ENCODE results near the gene TMPRSS9.
A peak's percentile ranks its signal among the peaks of the same experiment; 100 is the strongest.

TMPRSS9 gene

DNA sequence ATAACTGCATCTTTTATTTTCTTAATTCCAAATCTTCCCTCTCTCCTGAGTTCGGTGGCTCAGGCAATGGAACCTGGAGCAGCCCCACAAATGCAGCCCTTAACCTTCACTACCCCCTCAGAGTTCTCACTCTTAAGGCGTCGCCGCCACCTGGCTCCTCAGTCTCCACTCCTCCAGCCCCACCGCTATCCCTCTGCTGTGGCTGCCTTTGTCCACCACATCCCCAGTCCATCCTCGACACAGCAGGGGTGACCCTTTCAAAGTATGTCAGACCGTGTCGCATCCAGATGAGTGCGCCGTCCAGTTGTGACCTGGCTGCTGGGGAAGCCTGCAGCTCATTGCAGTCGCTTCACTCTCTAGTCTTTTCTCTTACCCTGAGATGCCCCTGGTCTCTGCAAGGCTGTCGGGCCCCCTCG is 30.6 kb upstream of the TMPRSS9 start:
- no peak for DNase-seq (ENCODE audit: low spot score)

DNA sequence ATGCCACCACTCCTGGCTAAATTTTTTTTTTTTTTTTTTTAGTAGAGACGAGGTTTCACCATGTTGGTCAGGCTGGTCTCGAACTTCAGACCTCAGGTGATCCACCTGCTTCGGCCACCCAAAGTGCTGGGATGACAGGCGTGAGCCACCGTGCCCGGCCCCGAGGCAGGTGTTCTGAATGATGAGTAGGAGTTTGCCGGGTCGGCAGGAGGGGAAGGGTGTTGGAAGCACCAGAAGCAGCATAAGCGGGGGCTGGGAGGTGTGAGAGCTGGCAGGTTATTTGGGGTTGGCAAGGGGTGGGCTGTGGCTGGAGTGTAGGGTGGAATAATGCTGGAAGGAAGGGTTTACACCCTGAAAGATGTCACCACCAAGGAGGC is 29.8 kb upstream of the TMPRSS9 start:
- DNase-seq (ENCODE audit: low spot score), result no peak

DNA sequence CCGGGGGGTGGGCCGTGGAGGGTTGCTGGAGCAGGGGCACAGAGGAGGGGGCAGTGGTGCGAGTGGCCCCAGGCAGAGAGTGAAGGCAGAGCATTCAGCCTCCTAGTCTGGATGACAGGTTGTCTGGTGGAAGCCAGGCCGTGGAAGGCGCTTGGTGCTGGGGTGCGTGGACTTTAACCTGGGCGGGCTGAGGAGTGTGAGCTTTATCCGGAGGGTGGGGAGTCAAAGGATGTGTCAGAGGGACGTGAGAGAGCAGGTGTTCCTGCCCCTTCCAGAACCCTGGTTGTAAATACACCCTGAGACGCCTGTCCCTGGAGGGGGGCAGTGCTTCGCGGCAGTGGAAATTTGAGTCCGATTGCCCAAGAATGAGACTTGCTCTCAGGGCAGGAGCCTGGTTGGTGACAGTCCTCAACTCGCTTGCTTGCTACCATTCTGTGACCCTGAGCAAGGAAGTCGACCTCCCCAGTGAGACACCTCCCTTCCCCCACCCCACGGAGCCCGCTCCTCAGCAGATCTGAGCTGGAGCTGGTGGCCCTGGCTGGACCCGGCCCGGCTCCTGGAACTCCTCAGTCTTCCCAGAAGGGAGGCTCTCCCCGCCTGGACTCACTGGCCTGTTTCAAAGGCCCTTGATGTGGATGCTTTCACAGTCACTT is 29.3 kb upstream of the TMPRSS9 start:
- no peak for DNase-seq (ENCODE audit: low spot score)

DNA sequence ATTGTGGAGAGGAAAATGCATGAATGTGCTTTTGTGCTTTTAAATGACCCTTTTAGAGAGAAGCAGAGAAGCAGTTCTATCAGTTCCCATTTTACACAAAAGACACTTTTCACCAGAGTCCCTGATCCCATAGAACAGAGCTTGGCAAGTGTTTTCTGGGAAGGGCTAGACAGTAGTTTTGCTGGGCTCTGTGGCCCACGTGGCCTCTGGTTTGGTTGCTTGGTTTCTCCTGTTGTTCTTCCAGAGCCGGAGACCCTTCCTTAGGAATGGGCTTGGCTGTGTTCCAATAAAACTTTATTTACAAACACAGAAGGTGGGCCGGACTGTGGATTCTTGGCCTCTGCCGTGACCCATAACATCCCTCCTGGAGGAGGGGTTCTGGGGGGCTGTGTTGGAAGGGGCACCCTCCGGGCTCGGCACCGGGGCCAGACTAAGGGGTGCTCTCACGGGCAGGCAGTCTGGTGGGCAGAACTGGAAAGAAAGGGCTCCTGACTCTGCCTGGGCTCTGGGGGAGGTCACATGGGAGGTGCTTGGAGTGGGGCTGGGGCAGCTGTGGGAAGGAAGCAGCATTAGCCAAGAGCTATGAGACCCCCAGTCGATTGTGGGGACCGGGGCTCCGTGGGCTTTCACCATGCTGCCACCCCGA is 28.3 kb upstream of the TMPRSS9 start:
- DNase-seq (ENCODE audit: low spot score), result peak; percentile 67

DNA sequence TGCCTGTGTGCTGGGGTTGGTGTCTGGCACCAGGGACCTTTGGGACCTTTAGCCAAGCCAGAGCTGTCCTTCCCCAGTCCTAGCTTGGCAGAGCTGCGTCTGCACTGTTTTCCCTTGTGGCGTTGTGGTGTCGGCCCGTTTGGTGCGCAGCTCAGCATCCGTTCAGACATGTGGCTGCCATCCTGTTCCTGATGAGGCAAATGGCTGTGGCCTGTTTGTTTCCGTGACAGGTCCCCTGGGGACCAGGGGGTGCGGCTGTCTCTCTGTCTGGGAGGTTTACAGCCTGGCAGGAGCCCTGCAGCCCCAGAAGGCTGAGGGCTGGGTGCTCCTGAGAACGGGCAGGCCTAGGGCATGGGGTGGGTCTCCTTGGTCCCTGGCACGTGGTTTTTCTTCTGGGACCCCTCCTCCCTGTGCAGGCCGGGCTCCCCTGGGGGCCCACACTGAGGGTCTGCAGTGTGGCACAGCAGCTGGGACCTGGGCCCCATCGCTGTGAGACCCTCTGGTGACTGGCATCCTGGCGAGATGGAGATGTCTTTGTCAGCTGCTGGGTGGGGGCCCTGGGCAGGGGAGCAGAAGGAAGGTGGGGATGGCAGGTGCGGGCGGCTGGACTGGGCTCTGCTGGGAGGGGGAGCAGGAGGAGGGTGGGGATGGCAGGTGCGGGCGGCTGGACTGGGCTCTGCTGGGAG is 27.6 kb upstream of the TMPRSS9 start:
- no peak for DNase-seq (ENCODE audit: low spot score)

DNA sequence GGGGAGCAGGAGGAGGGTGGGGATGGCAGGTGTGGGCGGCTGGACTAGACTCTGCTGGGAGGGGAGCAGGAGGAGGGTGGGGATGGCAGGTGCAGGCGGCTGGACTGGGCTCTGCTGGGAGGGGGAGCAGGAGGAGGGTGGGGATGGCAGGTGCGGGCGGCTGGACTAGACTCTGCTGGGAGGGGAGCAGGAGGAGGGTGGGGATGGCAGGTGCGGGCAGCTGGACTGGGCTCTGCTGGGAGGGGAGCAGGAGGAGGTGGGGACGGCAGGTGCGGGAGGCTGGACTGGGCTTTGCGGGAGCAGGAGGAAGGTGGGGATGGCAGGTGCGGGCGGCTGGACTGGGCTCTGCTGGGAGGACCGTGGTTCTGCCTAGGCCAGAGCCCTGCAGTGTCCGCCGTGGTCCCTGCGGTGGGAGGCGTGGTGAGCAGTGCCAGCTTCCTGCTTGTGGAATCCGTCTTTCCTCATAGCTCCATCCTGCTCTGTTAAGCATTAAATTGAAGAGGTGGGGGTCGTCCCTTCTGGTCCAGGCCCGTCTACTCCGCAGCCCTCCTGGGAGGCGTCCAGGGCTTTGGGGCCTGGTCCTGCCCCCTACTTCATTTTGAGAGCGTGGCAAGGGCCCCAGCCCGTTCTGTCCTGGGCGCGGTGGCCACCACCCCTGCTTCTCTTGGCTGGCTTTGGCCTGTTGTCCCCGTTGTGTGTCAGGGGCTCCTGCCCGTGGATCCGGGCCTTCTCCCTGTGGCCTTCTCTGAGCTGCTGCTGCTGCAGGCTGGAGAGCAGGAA is 26.8 kb upstream of the TMPRSS9 start:
- no peak for DNase-seq (ENCODE audit: low spot score)

DNA sequence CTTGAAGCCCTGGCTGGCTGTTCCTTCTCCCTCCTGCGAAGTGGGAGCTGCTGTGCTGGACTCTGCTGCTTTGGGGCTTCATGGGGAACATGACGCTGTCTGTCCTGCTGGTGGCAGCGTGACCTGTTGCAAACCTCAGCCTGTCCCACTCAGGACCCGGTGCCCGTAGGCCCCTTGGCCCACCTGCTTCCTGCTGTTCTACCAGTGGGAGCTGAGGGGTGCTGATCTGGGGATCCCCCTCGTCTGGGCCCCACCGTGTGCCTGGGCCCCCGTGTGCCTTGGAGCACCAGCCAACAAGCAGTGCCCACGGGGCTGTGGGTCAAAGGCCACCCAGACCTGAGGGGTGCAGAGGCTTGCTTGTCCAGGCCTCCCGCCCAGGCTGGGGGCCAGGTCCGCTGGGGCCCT is 26.3 kb upstream of the TMPRSS9 start:
- no peak for DNase-seq (ENCODE audit: low spot score)

DNA sequence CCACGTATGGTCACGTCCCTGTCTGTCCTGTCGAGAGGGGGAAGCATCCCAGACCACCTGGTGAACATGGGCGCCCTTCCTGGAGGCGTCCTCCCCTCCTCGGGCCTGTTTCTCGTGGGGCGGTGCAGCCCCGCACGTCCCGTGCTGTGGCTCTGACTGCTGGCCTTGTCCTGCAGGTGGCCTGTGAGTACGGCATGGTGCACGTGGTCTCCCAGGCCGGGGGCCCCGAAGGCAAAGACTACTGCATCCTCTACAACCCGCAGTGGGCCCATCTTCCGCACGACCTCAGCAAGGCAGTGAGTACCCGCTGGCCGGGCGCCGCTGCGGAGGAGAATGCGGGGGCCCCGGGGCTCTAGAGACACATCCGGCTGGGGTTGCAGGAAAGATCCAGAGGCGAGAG is 25.6 kb upstream of the TMPRSS9 start:
- DNase-seq (ENCODE audit: low spot score), result no peak

DNA sequence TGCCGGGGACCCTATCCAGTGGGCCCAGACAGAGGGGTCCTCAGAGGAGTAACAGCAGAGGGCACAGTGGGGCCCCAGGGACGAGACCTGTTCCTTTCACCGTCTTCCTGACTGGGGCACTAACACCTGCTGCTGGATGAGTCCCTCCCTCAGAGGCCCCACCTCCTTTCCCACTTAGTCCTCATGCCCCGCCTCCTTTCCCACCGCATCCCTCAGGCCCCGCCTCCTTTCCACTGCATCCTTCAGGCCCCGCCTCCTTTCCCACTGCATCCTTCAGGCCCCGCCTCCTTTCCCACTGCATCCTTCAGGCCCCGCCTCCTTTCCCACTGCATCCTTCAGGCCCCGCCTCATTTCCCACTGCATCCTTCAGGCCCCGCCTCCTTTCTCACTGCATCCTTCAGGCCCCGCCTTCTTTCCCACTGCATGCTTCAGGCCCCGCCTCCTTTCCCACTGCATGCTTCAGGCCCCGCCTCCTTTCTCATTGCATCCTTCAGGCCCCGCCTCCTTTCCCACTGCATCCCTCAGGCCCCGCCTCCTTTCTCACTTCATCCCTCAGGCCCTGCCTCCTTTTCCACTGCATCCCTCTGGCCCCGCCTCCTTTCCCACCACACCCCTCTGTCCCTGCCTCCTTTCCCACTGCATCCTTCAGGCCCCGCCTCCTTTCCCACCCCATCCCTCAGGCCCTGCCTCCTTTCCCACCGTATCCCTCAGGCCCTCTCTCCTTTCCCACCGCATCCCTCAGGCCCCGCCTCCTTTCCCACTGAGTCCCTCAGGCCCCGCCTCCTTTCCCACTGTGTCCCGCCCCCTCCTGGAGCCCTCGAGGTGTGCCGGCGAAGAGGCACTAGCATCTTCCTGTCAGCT is 24.8 kb upstream of the TMPRSS9 start:
- DNase-seq (ENCODE audit: low spot score), result no peak

DNA sequence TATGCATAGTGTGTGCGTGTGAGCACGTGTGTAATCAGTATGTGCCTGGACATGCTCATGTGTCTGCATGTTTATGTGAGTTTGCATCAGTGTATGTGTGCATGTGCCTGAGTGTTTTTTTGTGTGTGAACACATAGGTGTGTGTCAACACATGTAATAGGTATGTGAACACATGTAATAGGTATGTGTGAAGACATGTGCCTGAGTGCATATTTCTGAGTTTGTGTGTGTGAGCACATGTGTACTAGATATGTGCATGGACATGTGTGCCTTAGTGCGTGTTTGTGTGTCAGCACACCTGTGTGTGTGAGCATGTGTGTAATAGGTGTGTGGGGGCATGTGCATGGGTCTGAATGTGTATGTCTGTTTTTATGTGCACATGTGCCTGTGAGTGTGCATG is 24.2 kb upstream of the TMPRSS9 start:
- no peak for DNase-seq (ENCODE audit: low spot score)

DNA sequence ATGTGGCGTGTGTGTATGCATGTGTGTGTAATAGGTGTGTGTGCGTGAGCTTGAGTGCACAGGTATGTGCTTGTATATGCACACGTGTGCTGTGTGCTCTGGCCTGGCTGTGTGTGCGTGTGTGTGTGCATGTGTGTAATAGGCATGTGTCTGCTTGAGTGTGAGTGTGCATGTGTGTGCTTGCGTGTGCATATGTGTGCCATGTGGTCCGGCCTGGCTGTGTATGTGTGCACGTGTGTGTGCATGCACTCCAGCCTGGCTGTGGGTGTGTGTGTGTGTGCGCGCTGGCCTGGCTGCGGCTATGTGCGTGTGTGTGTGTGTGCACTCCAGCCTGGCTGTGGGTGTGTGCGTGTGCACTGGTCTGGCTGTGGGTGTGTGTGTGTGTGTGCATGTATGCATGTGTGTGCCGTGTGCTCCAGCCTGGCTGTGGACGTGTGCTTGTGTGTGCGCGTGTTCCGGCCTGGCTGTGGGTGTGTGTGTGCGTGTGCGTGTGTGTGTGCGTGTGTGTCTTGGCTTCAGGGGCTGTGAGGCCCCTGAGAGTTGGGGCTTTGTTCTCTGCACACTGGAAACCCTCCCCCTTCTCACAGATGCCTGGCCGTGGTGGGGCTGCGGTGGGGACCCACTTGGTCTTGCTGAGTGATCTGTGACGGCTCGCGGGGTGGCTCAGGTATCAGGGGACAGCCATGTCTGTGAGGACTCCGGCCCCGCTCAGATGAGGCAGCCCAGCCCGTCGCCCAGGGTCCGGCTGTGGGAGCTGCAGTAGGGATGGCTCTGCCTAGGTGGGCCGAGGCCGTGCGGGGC is 23.3 kb upstream of the TMPRSS9 start:
- DNase-seq (ENCODE audit: low spot score), result no peak

DNA sequence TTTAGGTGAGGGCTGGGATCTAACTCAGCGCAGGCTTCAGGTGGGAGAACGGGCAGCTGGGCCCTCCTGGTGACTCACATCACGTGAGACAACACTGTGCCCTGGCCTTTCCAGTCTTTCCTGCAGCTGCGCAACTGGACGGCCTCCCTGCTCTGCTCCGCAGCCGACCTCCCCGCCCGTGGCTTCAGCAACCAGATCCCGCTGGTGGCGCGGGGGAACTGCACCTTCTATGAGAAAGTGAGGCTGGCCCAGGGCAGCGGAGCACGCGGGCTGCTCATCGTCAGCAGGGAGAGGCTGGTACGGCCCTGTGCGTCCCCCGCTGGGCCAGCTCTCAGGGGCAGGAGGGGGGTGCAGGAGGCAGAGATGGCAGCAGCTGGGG is 22.7 kb upstream of the TMPRSS9 start:
- peak; percentile 65 for DNase-seq (ENCODE audit: low spot score)

DNA sequence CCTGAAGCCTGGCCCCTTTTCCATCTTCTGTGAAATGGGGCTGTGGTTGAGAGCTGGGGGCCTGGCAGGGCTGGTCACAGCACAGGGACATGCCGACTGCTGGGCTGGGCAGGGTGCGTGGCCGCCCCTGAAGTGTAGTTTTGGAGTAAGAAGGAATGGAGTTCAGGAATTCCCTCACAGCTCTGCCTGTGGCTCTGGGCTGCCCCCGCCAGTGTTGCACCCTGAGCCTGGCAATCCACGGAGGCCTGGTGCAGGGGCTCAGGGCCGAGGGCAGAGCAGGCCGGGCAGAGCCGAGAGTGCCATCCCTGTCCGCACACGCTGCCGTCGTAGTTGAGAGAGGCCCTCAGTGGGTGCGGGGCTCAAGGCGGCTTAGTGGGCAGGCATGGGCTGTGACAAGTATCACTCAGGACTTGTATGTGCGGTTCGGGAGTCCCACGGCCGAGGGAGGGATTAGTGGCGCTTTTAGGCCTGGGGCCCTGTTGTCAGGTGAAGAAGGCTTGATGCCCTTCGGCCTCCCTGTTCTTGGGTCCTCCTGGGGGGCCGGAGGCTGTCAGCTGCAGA is 21.9 kb upstream of the TMPRSS9 start:
- no peak for DNase-seq (ENCODE audit: low spot score)

DNA sequence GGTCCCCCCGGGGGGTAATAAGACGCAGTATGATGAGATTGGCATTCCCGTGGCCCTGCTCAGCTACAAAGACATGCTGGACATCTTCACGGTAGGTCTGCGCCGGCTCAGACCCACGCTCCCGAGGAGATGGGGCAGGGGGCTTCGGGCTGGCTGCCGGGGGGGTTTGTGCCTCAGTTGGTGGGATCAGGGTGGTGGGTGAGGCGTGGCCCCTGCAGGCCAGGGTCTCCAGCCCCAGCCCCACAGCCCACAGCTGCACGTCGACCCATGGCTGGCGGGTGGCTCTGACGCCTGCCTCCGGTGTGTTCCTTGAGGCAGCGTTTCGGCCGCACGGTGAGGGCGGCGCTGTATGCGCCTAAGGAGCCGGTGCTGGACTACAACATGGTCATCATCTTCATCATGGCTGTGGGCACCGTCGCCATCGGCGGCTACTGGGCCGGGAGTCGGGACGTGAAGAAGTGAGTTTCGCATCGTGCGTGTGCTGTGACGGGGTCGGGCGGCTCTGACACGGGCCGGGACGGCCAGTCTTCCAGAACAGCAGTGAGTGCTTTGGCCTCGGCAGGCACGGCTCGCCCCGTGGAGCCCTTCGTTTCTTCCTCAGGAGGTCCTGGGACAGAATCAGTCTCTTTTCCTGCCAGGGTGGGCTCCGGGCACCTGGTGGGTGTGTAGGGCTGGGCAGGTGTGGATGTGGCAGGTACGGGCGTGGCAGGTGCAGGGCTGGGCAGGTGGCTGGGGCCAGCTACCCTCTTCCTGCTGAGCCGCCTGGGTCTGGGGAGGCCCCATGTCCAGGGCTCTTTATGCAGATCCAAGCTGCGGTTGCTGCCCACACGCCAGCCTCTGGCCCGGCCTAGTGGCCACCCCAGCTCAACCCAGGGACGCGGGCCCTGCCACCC is 21.1 kb upstream of the TMPRSS9 start:
- no peak for DNase-seq (ENCODE audit: low spot score)

DNA sequence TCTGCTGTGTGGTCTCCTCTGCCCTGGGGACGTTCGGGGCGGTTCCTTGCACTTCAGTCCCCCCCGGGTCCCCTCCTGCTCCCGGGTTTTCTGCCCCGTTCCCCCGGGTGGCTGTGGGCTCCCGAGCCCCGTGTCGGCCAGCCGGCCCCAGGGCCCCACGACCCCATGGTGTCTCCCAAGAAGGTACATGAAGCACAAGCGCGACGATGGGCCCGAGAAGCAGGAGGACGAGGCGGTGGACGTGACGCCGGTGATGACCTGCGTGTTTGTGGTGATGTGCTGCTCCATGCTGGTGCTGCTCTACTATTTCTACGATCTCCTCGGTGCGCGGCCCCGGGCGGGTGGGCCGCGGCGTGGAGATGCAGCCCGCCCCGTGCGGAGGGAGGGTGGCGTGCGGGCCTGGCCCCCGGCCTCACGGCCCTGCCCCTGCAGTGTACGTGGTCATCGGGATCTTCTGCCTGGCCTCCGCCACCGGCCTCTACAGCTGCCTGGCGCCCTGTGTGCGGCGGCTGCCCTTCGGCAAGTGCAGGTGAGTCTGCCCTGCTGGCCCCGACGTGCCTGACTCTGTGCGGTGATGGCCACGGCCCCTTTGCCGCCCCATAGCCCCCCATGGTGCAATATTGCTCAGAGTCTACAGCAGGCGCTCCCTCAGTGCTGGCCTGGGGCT is 20.3 kb upstream of the TMPRSS9 start:
- DNase-seq (ENCODE audit: low spot score), result no peak

DNA sequence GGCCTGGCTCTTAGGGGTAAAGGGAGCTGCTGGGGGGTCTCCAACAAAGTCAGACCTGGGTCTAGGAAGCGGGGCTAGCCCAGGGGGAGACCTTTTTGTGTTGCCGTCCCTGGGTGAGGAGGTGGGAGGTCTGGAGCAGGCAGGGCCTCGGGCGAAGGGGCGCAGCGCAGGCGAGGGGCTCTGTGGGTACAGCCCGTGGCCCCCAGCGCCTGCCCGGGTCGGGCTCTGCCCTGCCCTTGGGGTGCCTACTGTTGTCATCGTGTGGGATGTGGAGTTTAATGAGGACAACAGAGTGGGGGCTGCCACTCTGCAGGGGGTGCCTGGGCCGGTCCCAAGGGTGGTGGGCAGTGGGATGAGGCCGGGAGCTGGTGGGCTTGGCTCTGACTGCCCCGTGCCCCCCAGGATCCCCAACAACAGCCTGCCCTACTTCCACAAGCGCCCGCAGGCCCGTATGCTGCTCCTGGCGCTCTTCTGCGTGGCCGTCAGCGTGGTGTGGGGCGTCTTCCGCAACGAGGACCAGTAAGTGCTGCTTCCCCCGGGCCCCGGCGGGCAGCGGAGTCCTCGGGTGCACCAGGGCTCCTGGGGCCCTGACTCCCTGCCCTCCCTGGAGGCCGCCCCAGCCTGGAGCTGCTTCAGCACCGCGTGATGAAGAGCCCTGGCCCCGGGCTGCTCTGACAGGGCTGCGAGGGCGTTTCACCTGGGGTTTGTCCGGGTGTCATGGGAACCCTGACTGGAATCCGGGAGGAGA is 19.4 kb upstream of the TMPRSS9 start:
- no peak for DNase-seq (ENCODE audit: low spot score)

DNA sequence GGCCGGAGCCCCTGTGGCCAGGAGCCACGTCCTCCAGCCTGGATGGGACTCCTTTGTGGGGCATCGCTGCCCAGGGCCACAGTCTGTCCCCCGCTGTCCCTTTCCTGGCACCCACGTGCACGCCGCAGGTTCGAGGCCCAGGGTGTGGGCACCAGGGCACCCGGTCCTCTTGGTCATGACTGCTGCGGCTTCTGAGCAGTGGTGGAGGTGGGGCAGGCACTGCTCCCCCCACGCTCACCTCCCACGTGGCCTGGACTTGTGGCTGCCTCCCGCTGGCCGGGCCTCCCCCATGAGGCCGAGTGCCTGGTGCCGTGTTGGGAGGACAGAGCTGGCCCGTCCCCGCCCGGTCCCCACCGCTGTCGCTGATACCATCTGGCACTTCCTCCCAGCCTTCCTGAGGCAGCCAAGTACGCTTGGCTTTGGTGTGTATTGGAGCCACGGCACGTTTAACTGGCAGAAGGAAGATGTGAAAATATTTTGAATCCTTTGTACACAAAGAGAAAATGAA is 18.8 kb upstream of the TMPRSS9 start:
- no peak for DNase-seq (ENCODE audit: low spot score)

DNA sequence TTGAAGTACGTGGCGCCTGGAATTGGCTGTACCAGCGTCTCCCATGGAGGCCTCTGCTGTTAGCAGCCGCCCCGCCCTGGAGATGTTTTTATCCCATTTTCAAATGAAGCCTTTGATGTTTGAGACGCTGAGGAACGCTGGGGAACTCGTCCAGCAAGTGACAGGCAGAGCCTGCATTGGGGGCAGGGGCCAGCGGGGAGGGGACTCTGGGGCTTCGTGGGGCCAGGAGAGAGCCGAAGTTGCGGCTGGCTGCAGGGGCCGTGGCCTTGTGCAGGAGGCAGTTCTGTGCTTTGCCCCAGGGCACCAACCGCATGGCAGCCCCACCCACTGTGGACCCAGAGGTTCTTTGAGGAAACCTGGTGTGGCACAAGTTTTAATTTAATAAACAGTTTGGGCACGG is 18.1 kb upstream of the TMPRSS9 start:
- no peak for DNase-seq (ENCODE audit: low spot score)

Data from putamen (tissue), 1 donor.